ENCODE results near the gene HNRNPK. TPM values are rescaled to one million over a fixed set of nuclear protein-coding genes. Genes with fewer than 3 reads are reported as not detected.

The HNRNPK gene
- total RNA-seq, 1 experiment from 2014 or later = 825 TPM

- TF ChIP-seq CTCF (IDR thresholded peaks at IDR 0.05; ENCODE audit: unreplicated experiment) = no peak
- intact Hi-C loops (cut with micrococcal nuclease) = no loop called here
- Mint-ChIP-seq H3K9me3 (ENCODE audit: unreplicated experiment) (no peaks in the 10 kb centered on the region), H3K27me3 (ENCODE audit: insufficient read depth, unreplicated experiment) (no peaks in the 10 kb centered on the region), H3K27ac (ENCODE audit: low read depth, unreplicated experiment) (no peak overlapping the region), H3K36me3 (ENCODE audit: insufficient read depth, unreplicated experiment) (peaks cover 7% of the 10 kb centered on the region), H3K4me1 (ENCODE audit: insufficient read depth, unreplicated experiment) (no peaks in the 10 kb centered on the region), H3K4me3 (ENCODE audit: unreplicated experiment) (no peak overlapping the region)
- POLR2A ChIA-PET = interaction anchor here (1.0 to 1.5 kb wide), 2 partner anchors 82 to 133 kb away, joined by 3 to 5 read pairs; partner anchors contain the start of gene KIF27
- BruUV-seq (replicated peaks) = no TSS peak
- CTCF ChIA-PET = interaction anchor here (0.5 to 1.6 kb wide), 5 partner anchors 11 to 258 kb away, joined by 3 to 7 read pairs (median 3); no protein-coding TSS in a partner anchor
- DNase-seq (ENCODE audit: unreplicated experiment) = no peak
These were observed 23.2 kb upstream of the HNRNPK start for GRCh38 chr9:84003246-84003645.

GRCh38 chr9:84002344-84002743 lies 22.3 kb upstream of the HNRNPK start:
- Mint-ChIP-seq H3K27ac (ENCODE audit: low read depth, unreplicated experiment) (peak overlapping the region; percentile 49), H3K4me3 (ENCODE audit: unreplicated experiment) (no peak overlapping the region), H3K27me3 (ENCODE audit: insufficient read depth, unreplicated experiment) (no peaks in the 10 kb centered on the region), H3K4me1 (ENCODE audit: insufficient read depth, unreplicated experiment) (no peaks in the 10 kb centered on the region), H3K9me3 (ENCODE audit: unreplicated experiment) (no peaks in the 10 kb centered on the region), H3K36me3 (ENCODE audit: insufficient read depth, unreplicated experiment) (peaks cover 7% of the 10 kb centered on the region)
- no peak for DNase-seq (ENCODE audit: unreplicated experiment)
- ChIA-PET POLR2A (interaction anchor here (1.0 to 1.5 kb wide), 2 partner anchors 81 to 134 kb away, joined by 3 to 5 read pairs; partner anchors contain the start of gene KIF27), CTCF (interaction anchor here (0.6 to 1.6 kb wide), 2 partner anchors 19 to 259 kb away, joined by 3 to 7 read pairs; no protein-coding TSS in a partner anchor)
- no peak for TF ChIP-seq CTCF (IDR thresholded peaks at IDR 0.05; ENCODE audit: unreplicated experiment)
- no TSS peak for BruUV-seq (replicated peaks)
- intact Hi-C loops (cut with micrococcal nuclease) = no loop called here

- H3K9me3 Mint-ChIP-seq (ENCODE audit: unreplicated experiment) = no peaks in the 10 kb centered on the region
- no peak for DNase-seq (ENCODE audit: unreplicated experiment)
- no peaks in the 10 kb centered on the region for H3K4me1 Mint-ChIP-seq (ENCODE audit: insufficient read depth, unreplicated experiment)
- TF ChIP-seq CTCF (IDR thresholded peaks at IDR 0.05; ENCODE audit: unreplicated experiment) = no peak
- H3K36me3 Mint-ChIP-seq (ENCODE audit: insufficient read depth, unreplicated experiment) = peaks cover 7% of the 10 kb centered on the region
- intact Hi-C loops (cut with micrococcal nuclease) = no loop called here
- H3K27me3 Mint-ChIP-seq (ENCODE audit: insufficient read depth, unreplicated experiment) = no peaks in the 10 kb centered on the region
- ChIA-PET POLR2A (no interaction called here), CTCF (interaction anchor here (1.4 kb wide), 1 partner anchor 259 kb away, joined by 4 read pairs; no protein-coding TSS in a partner anchor)
- no TSS peak for BruUV-seq (replicated peaks)
- H3K4me3 Mint-ChIP-seq (ENCODE audit: unreplicated experiment) = no peak overlapping the region
- H3K27ac Mint-ChIP-seq (ENCODE audit: low read depth, unreplicated experiment) = peak overlapping the region; percentile 49
These were observed 21.6 kb upstream of the HNRNPK start for GRCh38 chr9:84001621-84002020.

- POLR2A ChIA-PET = interaction anchor here (0.8 to 1.0 kb wide), 2 partner anchors 20 to 226 kb away, joined by 3 read pairs; partner anchors contain the start of genes HNRNPK and RMI1
- no peaks in the 10 kb centered on the region for H3K27me3 Mint-ChIP-seq (ENCODE audit: insufficient read depth, unreplicated experiment)
- no peak for TF ChIP-seq CTCF (IDR thresholded peaks at IDR 0.05; ENCODE audit: unreplicated experiment)
These were observed 20.2 kb upstream of the HNRNPK start for GRCh38 chr9:84000186-84000585.

More at GRCh38 chr9:84000186-84000585, 20.2 kb upstream of the HNRNPK start:
- Mint-ChIP-seq H3K36me3 (ENCODE audit: insufficient read depth, unreplicated experiment) (peaks cover 7% of the 10 kb centered on the region), H3K9me3 (ENCODE audit: unreplicated experiment) (no peaks in the 10 kb centered on the region), H3K4me1 (ENCODE audit: insufficient read depth, unreplicated experiment) (no peaks in the 10 kb centered on the region), H3K4me3 (ENCODE audit: unreplicated experiment) (no peak overlapping the region), H3K27ac (ENCODE audit: low read depth, unreplicated experiment) (no peak overlapping the region)
- BruUV-seq (replicated peaks) = no TSS peak
- no peak for DNase-seq (ENCODE audit: unreplicated experiment)
- CTCF ChIA-PET = interaction anchor here (0.5 to 1.4 kb wide), 6 partner anchors 8 to 280 kb away, joined by 3 to 4 read pairs (median 3); no protein-coding TSS in a partner anchor
- intact Hi-C loops (cut with micrococcal nuclease) = no loop called here

Measured in MCF 10A (cell line).